H4 (cell line): ENCODE data around the gene POLR3C. TPM values are rescaled to one million over a fixed set of nuclear protein-coding genes. Genes with fewer than 3 reads are reported as not detected.
"Not testable (repeated sequence)": the region's sequence is repeated elsewhere in the genome, so short reads cannot be mapped to it uniquely, and the experiment has no call there.

Source experiments
- DNase-seq: peaks from one replicate; pipeline ENCODE4 v3.0.0-alpha.2; 2015; ENCODE audit warnings: low spot score
- total RNA-seq: library from RNA; depleted of rRNA; stranded (reverse); fragments of >200 nt; shearing (Covaris generic); gene quantifications from 2 replicates; pipeline ENCODE4 v1.2.3, GENCODE V29; 2014

Gene POLR3C
- total RNA-seq, 1 experiment from 2014 or later, result 34.9 TPM

DNA sequence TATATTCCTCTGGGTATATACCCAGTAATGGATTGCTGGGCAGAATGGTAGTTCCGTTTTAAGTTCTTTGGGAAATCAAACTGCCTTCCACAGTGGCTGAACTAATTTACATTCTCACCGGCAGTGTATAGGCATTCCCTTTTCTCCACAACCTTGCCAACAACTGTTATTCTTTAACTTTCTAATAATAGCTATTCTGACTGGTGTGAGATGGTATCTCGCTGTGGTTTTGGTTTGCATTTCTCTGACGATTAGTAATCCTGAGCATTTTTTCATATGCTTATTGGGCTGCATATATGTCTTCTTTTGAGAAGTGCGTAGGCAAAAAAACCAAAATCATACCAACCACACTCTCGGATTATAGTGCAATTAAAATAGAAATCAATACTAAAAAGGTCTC, 5.9 kb upstream of the POLR3C start:
- DNase-seq, result peak; percentile 38

GRCh38 chr1:145822779-145823331, 1.1 kb upstream of the POLR3C start:
- DNase-seq, result not testable (repeated sequence)

DNA sequence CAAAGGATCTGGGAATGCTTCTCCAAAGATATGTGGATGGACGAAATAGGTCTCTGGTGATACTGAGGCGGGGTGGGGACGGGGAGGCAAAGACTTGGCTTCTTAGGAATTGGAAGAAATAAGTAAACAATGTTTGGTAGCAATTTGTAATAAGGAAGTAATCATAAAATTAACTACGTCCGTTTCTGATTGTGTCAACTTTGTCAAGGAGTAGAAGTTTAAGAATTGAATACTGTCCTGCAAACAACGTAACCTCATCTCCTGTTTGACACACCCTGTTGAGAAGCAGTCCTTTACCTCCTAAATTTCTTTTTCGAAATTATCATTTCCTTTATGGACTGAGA, 471 bp downstream of the POLR3C start:
- no peak for DNase-seq

DNA sequence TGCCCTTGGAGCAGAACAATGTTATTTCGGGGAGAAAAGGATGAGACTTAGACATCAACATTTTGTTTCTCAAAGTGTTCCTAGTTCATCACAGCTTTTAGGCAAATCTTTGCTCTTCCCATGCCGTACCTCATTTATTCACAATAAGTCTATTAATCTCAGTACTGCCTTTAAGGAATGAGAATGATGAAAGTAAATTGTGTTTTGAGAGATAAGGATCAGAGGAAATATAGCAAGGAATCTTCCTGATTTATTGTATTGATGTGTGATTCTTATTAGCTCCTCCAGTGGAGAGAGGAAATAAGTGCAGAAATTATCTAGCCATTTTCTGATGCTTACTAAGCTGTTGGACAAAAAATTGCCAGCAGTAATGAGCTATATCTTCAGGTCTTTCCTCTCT, 2.0 kb downstream of the POLR3C start:
- no peak for DNase-seq

DNA sequence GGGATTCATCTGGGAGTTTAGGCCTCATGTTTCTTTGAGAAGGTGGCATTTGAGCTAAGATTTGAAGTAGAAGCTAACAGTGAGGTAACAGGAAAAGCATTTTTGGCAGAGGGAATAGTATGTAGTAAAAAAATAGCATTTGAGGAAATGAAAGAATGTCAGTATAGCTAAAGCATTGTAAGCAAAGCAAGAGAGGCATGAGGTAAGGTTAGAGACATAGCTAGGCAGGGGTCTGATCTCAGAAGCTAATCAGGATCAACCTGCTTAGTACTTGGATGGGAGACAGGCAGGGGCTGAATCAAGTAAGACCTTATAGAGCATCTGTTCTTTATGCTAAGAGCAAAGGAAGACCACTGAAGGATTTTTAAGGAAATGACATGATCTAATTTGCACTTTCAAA, 4.0 kb downstream of the POLR3C start:
- no peak for DNase-seq

- no peak for DNase-seq
These were observed 4.5 kb downstream of the POLR3C start for GRCh38 chr1:145828367-145829026.

GRCh38 chr1:145830810-145831209, 6.8 kb downstream of the POLR3C start:
- DNase-seq, result not testable (repeated sequence)

DNA sequence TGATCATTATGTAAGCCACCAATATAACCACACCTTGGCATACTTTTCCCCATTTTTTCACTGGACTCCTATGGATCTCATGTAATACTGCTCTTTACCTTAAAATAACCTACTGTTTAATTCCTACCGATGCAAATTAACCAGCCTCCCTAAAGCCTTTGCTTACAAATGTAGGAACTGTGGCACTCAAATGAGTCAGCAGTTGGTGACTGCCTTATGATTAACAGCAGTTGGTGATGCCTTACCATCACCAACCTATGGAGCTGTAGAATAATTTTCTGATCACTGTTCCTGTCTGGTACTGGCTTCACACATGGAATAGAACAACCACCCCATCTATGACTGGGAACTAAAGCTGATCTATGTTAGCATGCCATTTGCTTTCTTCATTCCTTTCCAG, 13.7 kb downstream of the POLR3C start:
- no peak for DNase-seq

DNA sequence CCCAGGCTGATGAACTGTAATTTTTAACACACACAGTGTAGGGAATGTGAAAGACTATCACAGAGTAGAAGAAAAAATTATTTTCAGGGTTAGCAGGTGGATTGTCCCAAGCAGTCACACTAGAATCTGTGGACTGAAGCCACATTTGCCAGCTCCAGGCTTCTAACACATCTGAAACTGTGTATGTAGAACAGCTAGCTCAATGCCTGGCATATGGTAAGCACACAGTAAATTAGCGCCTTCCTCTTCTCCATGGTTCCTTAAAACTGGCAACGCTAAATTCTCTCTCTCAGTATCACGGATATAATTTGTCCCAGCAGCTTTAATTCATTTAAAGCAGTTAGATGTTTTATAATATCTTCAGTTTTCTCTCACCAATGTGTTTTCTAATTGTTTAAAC, 19.0 kb downstream of the POLR3C start:
- DNase-seq, result no peak

- DNase-seq, result no peak
These were observed 21.1 kb downstream of the POLR3C start for GRCh38 chr1:145845144-145845513.

DNA sequence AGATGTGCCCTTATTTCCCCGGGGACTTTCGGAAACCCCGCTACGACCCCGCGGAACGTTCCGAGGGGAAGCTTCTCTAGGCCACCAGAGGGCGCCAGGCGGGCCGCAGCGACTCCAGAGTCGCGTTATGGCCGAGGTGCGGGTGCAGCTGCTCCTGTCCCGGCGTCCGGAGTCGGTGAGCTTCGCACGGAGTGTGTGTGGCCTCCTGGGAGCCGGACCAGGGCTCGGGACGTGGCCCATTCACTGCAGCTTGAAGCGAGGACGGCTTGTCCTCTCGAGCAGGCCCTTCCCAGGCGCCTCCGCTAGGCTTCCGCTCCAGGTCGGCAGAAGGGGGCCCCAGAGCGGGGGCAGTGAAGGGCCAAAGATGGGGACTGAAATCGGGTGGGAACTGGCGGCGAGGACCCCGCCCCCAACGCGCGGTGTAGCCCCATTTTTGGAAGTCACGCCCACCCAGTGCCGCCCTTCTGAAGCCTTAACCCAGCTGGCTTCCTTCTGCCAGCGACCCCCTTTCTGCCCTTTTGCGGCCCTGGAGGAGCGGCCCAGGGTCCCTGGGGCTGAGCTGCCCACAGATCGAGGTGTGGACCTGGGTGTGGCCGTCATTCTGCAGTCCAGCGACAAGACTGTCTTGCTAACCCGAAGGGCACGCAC, 21.6 kb downstream of the POLR3C start, which contains the start of gene NUDT17:
Gene NUDT17 (plus strand): TSS at position 117 of the 648 bp plus-strand sequence. CDS start 11 bp downstream, at position 128.
- peak; percentile 57 for DNase-seq

DNA sequence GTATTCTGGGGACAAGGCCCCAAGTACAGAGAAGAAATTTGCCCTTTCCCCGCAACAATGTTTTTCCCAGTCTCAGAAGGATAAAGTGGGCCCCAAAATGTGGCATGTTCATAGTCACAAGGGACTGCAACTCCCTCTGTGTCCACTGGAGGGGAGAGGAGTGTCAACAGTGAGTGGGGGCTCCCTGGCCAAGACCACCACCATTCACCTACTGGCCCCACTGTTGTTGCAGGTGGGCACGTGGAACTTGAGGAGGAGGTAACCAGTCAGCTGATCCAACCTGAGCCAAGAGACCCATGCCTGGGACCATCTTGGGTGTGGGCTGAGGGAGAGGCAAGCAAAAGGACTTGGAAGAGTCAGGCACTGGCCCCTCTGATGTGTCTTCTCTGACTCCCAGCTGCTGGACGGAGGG, 22.2 kb downstream of the POLR3C start:
- peak; percentile 24 for DNase-seq

- DNase-seq, result no peak
These were observed 23.8 kb downstream of the POLR3C start for GRCh38 chr1:145847827-145848226.

DNA sequence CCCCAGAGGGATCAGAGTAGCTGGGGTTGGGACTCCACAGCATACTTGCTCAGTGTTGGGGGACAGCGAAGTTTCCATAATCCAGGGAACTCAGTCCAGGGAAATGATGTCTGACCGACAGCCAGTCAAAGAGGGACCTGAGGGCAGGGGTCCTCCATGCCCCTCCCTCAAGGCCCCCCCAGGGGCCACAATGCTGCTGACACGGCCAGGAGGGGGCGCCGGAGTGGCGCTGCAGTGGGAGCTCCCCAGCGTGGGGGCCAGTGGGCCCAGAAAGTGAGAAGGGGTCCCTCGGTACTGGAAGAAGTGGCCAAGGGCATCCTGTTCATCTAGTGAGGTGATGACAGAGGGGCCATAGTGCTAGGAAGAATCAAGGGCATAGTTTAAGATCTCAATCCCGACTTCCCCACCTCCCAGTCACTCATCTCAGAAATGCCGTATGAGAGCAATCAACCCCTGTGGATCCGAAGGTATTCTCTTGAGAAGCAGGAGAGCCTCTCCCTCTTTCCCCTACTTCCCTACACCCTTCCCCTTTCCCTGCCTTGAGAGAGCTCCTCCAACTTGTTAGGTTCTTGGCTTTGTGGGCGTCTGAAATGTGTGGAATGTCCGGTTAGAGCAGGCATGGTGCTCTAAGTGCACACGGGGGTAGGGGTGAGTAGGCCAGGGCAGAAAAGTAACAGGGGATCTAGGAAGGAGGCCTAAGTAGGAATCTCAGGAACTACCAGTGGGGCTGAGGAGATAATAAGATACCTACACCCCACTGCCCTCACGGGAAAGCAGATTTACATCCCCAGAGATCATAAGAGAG, 25.6 kb downstream of the POLR3C start:
- peak; percentile 51 for DNase-seq

- DNase-seq, result no peak
These were observed 31.5 kb downstream of the POLR3C start for GRCh38 chr1:145855426-145855948.

DNA sequence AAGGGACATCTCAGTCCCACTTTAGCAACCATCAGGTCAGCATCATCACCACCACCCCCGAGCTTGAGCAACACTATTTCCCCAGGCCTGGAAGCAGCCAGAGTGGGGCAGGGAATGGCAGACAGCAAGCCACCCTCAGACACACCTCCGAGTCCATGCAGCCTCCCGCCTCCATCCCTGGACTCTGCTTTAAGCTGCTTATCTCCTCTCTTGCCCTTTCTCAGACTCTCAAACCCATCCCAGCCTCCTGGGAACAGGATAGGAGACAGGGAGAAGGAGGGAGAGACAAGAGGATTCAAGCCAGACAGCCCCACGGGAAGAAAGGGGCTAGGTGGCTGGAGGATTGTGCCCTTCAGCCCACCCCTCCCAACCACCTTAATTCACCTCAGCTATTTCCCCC, 33.2 kb downstream of the POLR3C start:
- no peak for DNase-seq

- DNase-seq, result peak; percentile 36
These were observed 34.4 kb downstream of the POLR3C start for GRCh38 chr1:145858238-145858900.

- DNase-seq, result peak; percentile 86
These were observed 35.0 kb downstream of the POLR3C start, which contains the start of gene PIAS3 for GRCh38 chr1:145858901-145859490. Gene PIAS3 (minus strand): TSS chr1:145859081. CDS start chr1:145858990, 91 bp downstream.

- DNase-seq, result peak; percentile 73
These were observed 35.6 kb downstream of the POLR3C start for GRCh38 chr1:145859491-145860023.

DNA sequence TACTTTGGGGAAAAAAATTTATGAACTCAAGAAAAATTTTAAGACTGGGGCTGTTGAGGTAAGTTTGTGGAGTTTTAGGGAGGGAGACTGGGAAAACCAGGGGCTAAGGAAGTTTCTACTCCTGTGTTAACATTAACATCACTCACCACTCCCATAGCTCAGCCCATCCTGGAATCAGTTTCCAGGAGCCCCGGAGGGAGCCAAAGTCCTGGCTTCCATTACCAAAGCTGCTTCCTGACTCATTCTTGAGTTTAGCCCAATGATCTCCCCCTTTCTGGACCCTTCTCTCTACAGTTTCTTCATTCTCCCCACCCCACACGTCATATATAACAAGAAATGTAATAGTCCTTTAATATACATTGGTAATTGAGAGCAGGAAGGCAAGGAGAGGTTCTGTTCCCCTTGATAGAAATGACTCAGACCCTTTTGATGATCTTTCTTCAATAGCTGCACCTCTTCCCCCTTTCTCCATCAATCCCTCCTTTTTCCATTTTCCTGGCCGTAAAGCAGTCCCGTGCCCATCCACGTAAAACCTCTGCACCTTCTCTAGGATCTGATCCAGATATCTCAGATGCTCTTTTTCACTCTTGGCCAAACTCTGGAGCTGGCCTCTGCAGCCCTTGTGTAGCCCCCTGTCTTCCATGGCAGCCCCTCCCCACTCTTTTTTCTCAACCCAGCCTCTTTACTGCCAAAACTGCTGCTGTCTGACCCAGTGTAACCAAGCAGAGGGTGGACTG, 39.5 kb downstream of the POLR3C start:
- DNase-seq, result no peak
